LNCaP clone FGC (cell line): Measurements from ENCODE around the gene NYNRIN.

ENCODE experiments used
- DNase-seq: peaks from one replicate; pipeline ENCODE4 v3.0.0-alpha.2; 2011; ENCODE audit warnings: low read depth
- H3K4me3 ChIP-seq: 2 replicates; pipeline ENCODE4 v1.5.1; 2011; ENCODE audit warnings: mild to moderate bottlenecking, low read depth, low read length, control low read depth
- TF ChIP-seq, protein P1 (sequence below): IDR thresholded peaks from 2 replicates; pipeline ENCODE4 v1.5.1; 2012; ENCODE audit warnings: mild to moderate bottlenecking; ENCODE audit not compliant: control insufficient read depth, insufficient read depth; ENCODE audit errors: extremely low read depth

Gene NYNRIN

DNA sequence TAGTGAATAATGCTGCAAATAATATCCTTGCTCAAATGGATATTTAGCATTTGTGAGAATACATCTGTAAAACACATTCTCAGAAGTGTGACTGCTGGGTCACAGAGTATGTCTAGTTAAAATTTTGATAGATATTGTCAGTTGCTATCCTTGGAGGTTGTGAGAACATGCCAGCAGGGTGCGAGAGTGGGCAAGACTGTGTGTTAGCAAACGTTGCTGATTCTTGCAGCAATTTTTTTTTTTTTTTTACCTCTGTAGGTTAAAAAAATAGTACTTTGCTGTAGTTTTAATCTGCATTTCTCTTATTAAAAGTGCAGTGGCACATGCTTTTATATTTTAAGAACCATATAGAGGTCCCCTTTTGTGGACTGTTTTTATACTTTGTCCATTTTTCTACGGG, 4.5 kb upstream of the NYNRIN start:
- no peak for DNase-seq
- TF ChIP-seq, protein P1, sequence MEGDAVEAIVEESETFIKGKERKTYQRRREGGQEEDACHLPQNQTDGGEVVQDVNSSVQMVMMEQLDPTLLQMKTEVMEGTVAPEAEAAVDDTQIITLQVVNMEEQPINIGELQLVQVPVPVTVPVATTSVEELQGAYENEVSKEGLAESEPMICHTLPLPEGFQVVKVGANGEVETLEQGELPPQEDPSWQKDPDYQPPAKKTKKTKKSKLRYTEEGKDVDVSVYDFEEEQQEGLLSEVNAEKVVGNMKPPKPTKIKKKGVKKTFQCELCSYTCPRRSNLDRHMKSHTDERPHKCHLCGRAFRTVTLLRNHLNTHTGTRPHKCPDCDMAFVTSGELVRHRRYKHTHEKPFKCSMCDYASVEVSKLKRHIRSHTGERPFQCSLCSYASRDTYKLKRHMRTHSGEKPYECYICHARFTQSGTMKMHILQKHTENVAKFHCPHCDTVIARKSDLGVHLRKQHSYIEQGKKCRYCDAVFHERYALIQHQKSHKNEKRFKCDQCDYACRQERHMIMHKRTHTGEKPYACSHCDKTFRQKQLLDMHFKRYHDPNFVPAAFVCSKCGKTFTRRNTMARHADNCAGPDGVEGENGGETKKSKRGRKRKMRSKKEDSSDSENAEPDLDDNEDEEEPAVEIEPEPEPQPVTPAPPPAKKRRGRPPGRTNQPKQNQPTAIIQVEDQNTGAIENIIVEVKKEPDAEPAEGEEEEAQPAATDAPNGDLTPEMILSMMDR: peak; percentile 35
- H3K4me3 ChIP-seq: no peak overlapping the region

- no peak overlapping the region for H3K4me3 ChIP-seq
- DNase-seq: no peak
- TF ChIP-seq, protein P1: no peak
Observed at GRCh38 chr14:24395609-24396582, 2.9 kb upstream of the NYNRIN start.

- TF ChIP-seq, protein P1: no peak
- no peak for DNase-seq
- H3K4me3 ChIP-seq: no peak overlapping the region
Observed at GRCh38 chr14:24397639-24398292, 1.0 kb upstream of the NYNRIN start.

DNA sequence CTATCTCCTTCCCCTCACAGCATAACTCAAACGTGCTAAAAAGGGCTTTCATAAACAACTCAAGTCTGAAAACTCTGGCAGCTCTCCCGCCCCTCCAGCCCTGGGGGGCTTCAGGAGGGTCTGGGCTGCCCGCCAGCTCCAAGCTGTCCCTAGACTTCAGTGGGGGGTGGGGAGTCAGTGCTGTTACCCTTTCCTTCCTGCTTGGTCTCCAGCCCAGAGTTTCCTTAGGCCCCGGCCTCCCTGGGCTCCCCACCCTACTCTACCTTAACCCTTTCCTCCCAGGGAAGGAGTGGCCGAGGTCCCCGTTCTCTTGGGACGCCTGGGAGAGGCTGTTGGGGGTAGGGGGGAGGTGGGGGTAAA, 530 bp upstream of the NYNRIN start:
- no peak overlapping the region for H3K4me3 ChIP-seq
- TF ChIP-seq, protein P1: no peak
- no peak for DNase-seq

GRCh38 chr14:24399447-24399822, 632 bp downstream of the NYNRIN start:
- DNase-seq: no peak
- TF ChIP-seq, protein P1: no peak
- no peak overlapping the region for H3K4me3 ChIP-seq

DNA sequence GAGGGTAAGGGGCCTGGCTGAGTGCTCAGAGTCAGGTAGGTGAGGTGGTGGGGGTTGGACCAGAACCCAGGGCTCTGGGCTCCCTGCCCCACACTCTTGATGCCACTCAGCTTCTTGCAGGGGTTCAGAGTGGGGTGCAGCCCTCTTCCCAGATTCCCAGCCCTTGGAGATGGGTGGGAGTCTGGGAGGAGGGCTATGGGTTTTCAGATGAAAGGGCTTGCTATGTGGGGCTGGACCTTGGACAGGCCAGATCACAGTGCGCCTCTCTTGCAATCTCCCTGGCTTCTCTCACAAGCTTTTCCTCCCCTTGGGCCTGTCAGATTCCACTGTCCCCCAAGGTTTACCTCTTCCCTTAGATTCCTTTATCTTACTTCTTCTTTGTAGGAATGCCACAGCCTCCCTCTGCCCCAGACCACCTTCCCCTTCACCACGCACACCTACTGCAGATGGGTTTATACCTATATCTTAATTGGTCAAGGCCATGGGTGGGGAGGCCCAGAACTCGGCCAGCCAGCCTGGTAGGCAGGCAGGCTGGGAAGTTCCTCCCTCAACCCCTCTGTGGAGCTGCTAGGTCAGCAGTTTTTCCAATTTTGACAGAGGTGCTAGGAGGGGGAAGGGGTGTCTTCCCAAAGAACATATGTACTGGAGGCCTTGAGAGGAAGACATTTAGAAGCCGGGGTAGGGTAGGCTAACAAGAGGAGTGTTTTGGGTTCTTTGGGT, 1.4 kb downstream of the NYNRIN start:
- TF ChIP-seq, protein P1: no peak
- no peak for DNase-seq
- no peak overlapping the region for H3K4me3 ChIP-seq
